PC-9 (cell line): ENCODE results near the gene SMAP1. TPM values are rescaled to one million over a fixed set of nuclear protein-coding genes. Genes with fewer than 3 reads are reported as not detected.

ENCODE experiments used
- BruUV-seq: library from RNA; stranded (reverse); fragments of 400-500 nt; replicated peaks from 2 replicates; lab custom pipeline; 2021; lab: Mats Ljungman, UMichigan
- CTCF ChIA-PET: fragments of 300-600 bp; sonication (Branson Sonifier 250); formaldehyde crosslinking; loops from one replicate; lab custom pipeline; 2022; ENCODE audit warnings: antibody characterized with exemption; lab: Charles Lee
- POLR2A ChIA-PET: fragments of 300-600 bp; sonication (Branson Sonifier 250); formaldehyde crosslinking; loops from one replicate; lab custom pipeline; 2022; ENCODE audit warnings: antibody characterized with exemption; ENCODE audit not compliant: unreplicated experiment; lab: Charles Lee
- DNase-seq, 2 experiments: peaks; one replicate each; pipeline versions ENCODE4 v3.0.0 to v3.0.0-alpha.2; 2015 to 2022; ENCODE audit warnings: mixed read lengths in 1 of 2
- H2AFZ ChIP-seq: fragments of 200-600 bp; sonication (generic); 2 replicates; pipeline ENCODE4 v1.8.1; 2017; ENCODE audit warnings: antibody characterized with exemption
- H3F3A ChIP-seq: fragments of 200-600 bp; sonication (generic); 2 replicates; pipeline ENCODE4 v1.8.1; 2017; ENCODE audit warnings: antibody characterized with exemption, mild to moderate bottlenecking, low read depth; ENCODE audit not compliant: insufficient read depth
- H3K27ac ChIP-seq: fragments of 200-600 bp; sonication (generic); 2 replicates; pipeline ENCODE4 v1.6.1; 2016; ENCODE audit warnings: mixed run types
- H3K27me3 ChIP-seq: fragments of 200-600 bp; sonication (generic); 2 replicates; pipeline ENCODE4 v1.6.1; 2016; ENCODE audit warnings: low read depth, mixed run types; ENCODE audit not compliant: insufficient read depth
- H3K36me3 ChIP-seq: fragments of 200-600 bp; sonication (generic); 2 replicates; pipeline ENCODE4 v1.6.1; 2016; ENCODE audit warnings: low read depth, mixed run types
- H3K4me1 ChIP-seq: fragments of 200-600 bp; sonication (generic); replicated peaks from 2 replicates; pipeline ENCODE4 v1.6.1; 2016; ENCODE audit warnings: mixed run types; ENCODE audit not compliant: insufficient read depth
- H3K4me2 ChIP-seq: fragments of 200-600 bp; sonication (generic); 2 replicates; pipeline ENCODE4 v1.6.1; 2017; ENCODE audit warnings: mixed run types
- H3K4me3 ChIP-seq: fragments of 200-600 bp; sonication (generic); 2 replicates; pipeline ENCODE4 v1.6.1; 2016; ENCODE audit warnings: mixed run types
- H3K79me2 ChIP-seq: fragments of 200-600 bp; sonication (generic); 2 replicates; pipeline ENCODE4 v1.6.1; 2017; ENCODE audit warnings: low read depth, mixed run types
- H3K9me2 ChIP-seq: fragments of 200-600 bp; sonication (generic); 2 replicates; pipeline ENCODE4 v1.8.1; 2017; ENCODE audit warnings: mild to moderate bottlenecking; ENCODE audit not compliant: insufficient read depth
- H3K9me3 ChIP-seq: fragments of 200-600 bp; sonication (generic); 2 replicates; pipeline ENCODE4 v1.8.1; 2016; ENCODE audit warnings: low read depth; ENCODE audit not compliant: insufficient read depth
- H4K20me1 ChIP-seq: fragments of 200-600 bp; sonication (generic); 2 replicates; pipeline ENCODE4 v1.8.1; 2017; ENCODE audit not compliant: insufficient read depth
- EZH2 ChIP-seq: fragments of 200-600 bp; sonication (generic); IDR thresholded peaks from 2 replicates; pipeline ENCODE4 v1.8.0; 2017; ENCODE audit warnings: antibody characterized with exemption, low read depth
- intact Hi-C: fragments of 100-400 bp; cut with micrococcal nuclease; formaldehyde crosslinking; loops from one replicate; pipeline ENCODE4 v1.10.0; 2022; ENCODE audit not compliant: unreplicated experiment
- total RNA-seq: library from RNA; stranded (reverse); gene quantifications from 2 replicates; pipeline ENCODE4 v1.2.3, GENCODE V29; 2021
- TF ChIP-seq, protein P1 (sequence below): fragments of 200-600 bp; sonication (generic); conservative IDR thresholded peaks from 2 replicates; pipeline ENCODE4 v1.6.1; 2017; ENCODE audit warnings: mixed run types, antibody characterized with exemption, mild to moderate bottlenecking, moderate library complexity

SMAP1 gene
- total RNA-seq, 1 experiment from 2014 or later = 29.3 TPM

DNA sequence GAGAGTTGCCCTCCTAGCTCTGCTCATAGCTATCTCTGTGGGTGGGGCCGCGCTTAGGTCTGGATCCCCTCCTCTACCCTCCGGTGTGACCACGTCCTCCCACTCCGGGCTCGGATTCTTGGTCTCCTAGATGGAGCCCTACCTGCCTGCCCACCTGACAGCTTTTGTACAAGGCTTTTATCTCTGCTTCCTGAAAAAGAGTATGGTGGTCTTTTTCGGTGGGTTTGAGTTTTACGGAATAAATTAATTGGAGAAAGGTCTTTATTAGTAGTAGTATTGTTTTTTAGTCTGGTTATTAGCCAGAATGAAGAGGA is 773 bp downstream of the SMAP1 start:
- no peaks in the 10 kb centered on the region for H3K9me3 ChIP-seq
- H4K20me1 ChIP-seq = peaks cover 2% of the 10 kb centered on the region
- peak overlapping the region; percentile 71 for H3K27ac ChIP-seq
- H3F3A ChIP-seq = no peaks in the 10 kb centered on the region; the same call in 1 of the 2 replicates
- intact Hi-C loops = loop anchor here (5.0 kb wide), 1 partner anchor 256 kb away; the partner anchor contains the start of gene FAM135A
- H3K9me2 ChIP-seq = no peaks in the 10 kb centered on the region
- H3K36me3 ChIP-seq = no peaks in the 10 kb centered on the region
- peak overlapping the region; percentile 99 for H2AFZ ChIP-seq
- ChIA-PET CTCF (interaction anchor here (0.6 kb wide), 1 partner anchor 16 kb away, joined by 4 read pairs; no protein-coding TSS in a partner anchor), POLR2A (interaction anchor here (0.6 to 0.7 kb wide), 3 partner anchors 28 to 751 kb away, joined by 3 to 4 read pairs (median 3); no protein-coding TSS in a partner anchor)
- no TSS peak for BruUV-seq
- H3K4me3 ChIP-seq = peak overlapping the region; percentile 72
- no peak for TF ChIP-seq EZH2
- TF ChIP-seq, protein P1, sequence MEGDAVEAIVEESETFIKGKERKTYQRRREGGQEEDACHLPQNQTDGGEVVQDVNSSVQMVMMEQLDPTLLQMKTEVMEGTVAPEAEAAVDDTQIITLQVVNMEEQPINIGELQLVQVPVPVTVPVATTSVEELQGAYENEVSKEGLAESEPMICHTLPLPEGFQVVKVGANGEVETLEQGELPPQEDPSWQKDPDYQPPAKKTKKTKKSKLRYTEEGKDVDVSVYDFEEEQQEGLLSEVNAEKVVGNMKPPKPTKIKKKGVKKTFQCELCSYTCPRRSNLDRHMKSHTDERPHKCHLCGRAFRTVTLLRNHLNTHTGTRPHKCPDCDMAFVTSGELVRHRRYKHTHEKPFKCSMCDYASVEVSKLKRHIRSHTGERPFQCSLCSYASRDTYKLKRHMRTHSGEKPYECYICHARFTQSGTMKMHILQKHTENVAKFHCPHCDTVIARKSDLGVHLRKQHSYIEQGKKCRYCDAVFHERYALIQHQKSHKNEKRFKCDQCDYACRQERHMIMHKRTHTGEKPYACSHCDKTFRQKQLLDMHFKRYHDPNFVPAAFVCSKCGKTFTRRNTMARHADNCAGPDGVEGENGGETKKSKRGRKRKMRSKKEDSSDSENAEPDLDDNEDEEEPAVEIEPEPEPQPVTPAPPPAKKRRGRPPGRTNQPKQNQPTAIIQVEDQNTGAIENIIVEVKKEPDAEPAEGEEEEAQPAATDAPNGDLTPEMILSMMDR = no peak
- DNase-seq = peak in 1 of 2 experiments; percentile 39
- H3K4me1 ChIP-seq = peaks cover 27% of the 10 kb centered on the region
- peaks cover 52% of the 10 kb centered on the region for H3K79me2 ChIP-seq
- peak overlapping the region; percentile 95 for H3K4me2 ChIP-seq
- H3K27me3 ChIP-seq = no peaks in the 10 kb centered on the region

- DNase-seq = peak in 1 of 2 experiments; percentile 77
- Histone ChIP-seq H3K27me3 (no peaks in the 10 kb centered on the region), H4K20me1 (peaks cover 2% of the 10 kb centered on the region), H3K9me2 (no peaks in the 10 kb centered on the region), H3K9me3 (no peaks in the 10 kb centered on the region), H3F3A (no peaks in the 10 kb centered on the region; the same call in 1 of the 2 replicates), H3K4me3 (peak overlapping the region; percentile 72), H3K36me3 (no peaks in the 10 kb centered on the region), H2AFZ (peak overlapping the region; percentile 99; the same call in 1 of the 2 replicates), H3K4me2 (peak overlapping the region; percentile 95), H3K4me1 (peaks cover 30% of the 10 kb centered on the region), H3K27ac (peak overlapping the region; percentile 71; the same call in 1 of the 2 replicates), H3K79me2 (peaks cover 59% of the 10 kb centered on the region)
- intact Hi-C loops = loop anchor here (5.0 kb wide), 1 partner anchor 257 kb away; the partner anchor contains the start of gene FAM135A
- ChIA-PET CTCF (no interaction called here), POLR2A (interaction anchor here (0.6 kb wide), 2 partner anchors 44 to 873 kb away, joined by 3 read pairs; no protein-coding TSS in a partner anchor)
- no TSS peak for BruUV-seq
- TF ChIP-seq, protein P1 = no peak
- TF ChIP-seq EZH2 = no peak
These were observed 1.4 kb downstream of the SMAP1 start for GRCh38 chr6:70669133-70669532.

DNA sequence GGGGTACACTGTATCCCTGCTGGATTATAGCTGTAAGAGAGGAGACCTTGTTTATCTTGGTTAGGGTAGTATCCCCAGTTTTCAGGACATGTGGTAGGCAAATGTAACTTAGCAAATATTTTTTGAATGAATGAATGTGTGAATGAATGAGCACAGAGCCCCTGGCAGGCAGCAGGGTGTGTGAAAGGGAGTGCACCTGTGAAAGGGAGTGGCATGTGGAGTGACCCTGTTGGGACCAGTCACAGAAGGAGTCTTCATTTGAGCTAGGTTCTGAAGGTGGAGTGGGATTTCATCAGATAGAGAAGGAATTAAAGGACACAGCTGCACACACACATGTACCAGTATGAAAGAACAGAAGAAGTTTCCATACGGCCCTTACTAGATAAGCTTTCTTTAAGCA is 4.9 kb downstream of the SMAP1 start:
- intact Hi-C loops = no loop called here
- POLR2A ChIA-PET = no interaction called here
- H4K20me1 ChIP-seq = peaks cover 2% of the 10 kb centered on the region
- H3K27ac ChIP-seq = no peak overlapping the region
- H3K79me2 ChIP-seq = peaks cover 75% of the 10 kb centered on the region
- no peaks in the 10 kb centered on the region for H3K27me3 ChIP-seq
- H3K4me3 ChIP-seq = no peak overlapping the region
- no peak overlapping the region for H3K4me2 ChIP-seq
- BruUV-seq = no TSS peak
- TF ChIP-seq, protein P1 = no peak
- no peak for TF ChIP-seq EZH2
- no peaks in the 10 kb centered on the region; the same call in 1 of the 2 replicates for H3F3A ChIP-seq
- H3K9me2 ChIP-seq = no peaks in the 10 kb centered on the region
- no peaks in the 10 kb centered on the region for H3K9me3 ChIP-seq
- no peaks in the 10 kb centered on the region for H3K36me3 ChIP-seq
- no peak overlapping the region for H2AFZ ChIP-seq
- H3K4me1 ChIP-seq = peaks cover 31% of the 10 kb centered on the region
- no peak for DNase-seq
- CTCF ChIA-PET = no interaction called here
